ENCODE measurements around the gene GMEB2.

Gene GMEB2

DNA sequence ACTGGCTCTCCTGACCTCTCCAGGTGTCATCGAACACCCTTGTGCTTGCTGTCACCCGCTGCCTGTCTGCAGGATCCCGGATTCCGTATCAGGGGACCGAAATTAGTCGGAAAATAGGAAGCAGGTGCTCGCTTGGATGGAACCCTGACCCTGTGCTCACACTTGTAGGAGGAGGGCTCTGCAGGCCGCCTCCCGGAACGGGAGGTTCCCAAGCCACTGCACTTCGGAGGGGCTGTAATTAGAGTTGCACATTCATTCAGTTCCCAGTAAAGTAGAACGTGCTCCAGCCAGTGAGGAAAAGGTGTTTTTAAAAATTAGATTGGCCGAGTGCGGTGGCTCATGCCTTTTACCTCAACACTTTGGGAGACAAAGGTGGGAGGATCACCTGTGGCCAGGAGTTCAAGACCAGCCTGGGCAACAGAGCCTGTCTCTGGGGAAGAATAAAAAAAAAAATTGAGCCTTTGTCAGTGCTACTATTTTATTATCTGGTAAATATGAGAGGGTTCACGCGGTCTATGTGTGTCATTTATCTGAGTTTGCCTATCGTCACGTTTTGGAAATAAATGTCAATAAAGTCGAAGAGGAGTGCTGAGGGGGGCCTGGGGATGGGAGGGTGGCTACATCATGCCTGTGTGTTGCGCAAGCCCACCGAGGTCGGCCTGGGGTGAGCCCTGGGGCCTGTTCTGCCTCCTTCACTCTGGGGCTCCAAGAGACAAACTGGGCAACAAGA is 1.5 kb upstream of the GMEB2 start:
- TF ChIP-seq, protein P1, sequence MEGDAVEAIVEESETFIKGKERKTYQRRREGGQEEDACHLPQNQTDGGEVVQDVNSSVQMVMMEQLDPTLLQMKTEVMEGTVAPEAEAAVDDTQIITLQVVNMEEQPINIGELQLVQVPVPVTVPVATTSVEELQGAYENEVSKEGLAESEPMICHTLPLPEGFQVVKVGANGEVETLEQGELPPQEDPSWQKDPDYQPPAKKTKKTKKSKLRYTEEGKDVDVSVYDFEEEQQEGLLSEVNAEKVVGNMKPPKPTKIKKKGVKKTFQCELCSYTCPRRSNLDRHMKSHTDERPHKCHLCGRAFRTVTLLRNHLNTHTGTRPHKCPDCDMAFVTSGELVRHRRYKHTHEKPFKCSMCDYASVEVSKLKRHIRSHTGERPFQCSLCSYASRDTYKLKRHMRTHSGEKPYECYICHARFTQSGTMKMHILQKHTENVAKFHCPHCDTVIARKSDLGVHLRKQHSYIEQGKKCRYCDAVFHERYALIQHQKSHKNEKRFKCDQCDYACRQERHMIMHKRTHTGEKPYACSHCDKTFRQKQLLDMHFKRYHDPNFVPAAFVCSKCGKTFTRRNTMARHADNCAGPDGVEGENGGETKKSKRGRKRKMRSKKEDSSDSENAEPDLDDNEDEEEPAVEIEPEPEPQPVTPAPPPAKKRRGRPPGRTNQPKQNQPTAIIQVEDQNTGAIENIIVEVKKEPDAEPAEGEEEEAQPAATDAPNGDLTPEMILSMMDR (IDR thresholded peaks at IDR 0.05; ENCODE audit: extremely low read depth, missing control alignments), result no peak
- DNase-seq (ENCODE audit: low spot score), result peak; percentile 79

DNA sequence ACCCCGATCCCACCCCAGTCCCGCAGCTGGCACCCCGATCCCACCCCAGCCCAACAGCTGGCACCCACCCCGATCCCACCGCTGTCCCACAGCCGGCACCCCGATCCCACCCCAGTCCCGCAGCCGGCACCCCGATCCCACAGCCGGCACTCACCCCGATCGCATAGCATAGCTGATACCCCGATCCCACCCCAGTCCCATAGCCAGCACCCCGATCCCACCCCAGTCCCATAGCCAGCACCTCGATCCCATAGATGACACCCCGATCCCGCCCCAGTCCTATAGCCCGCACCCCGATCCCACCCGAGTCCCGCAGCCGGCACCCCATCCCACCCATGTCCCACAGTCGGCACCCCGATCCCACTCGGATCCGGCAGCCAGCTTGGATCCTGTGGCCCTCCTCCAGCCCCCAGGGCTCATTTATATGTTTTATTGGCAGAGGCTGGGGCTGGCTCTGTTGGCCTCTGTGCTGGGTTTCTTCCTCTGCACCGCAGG is 897 bp upstream of the GMEB2 start:
- no peak for DNase-seq (ENCODE audit: low spot score)

GRCh38 chr20:63627129-63627750 is 339 bp upstream of the GMEB2 start:
- TF ChIP-seq, protein P1 (IDR thresholded peaks at IDR 0.05; ENCODE audit: extremely low read depth, missing control alignments), result no peak
- peak; percentile 99 for DNase-seq (ENCODE audit: low spot score)

More for the DNA sequence above, 897 bp upstream of the GMEB2 start:
- TF ChIP-seq, protein P1 (IDR thresholded peaks at IDR 0.05; ENCODE audit: extremely low read depth, missing control alignments), result no peak

- TF ChIP-seq, protein P1 (IDR thresholded peaks at IDR 0.05; ENCODE audit: extremely low read depth, missing control alignments), result no peak
- peak; percentile 61 for DNase-seq (ENCODE audit: low spot score)
These were observed 1.0 kb downstream of the GMEB2 start for GRCh38 chr20:63625771-63626423.

- DNase-seq (ENCODE audit: low spot score), result no peak
- TF ChIP-seq, protein P1 (IDR thresholded peaks at IDR 0.05; ENCODE audit: extremely low read depth, missing control alignments), result no peak
These were observed 2.4 kb downstream of the GMEB2 start for GRCh38 chr20:63624486-63624885.

DNA sequence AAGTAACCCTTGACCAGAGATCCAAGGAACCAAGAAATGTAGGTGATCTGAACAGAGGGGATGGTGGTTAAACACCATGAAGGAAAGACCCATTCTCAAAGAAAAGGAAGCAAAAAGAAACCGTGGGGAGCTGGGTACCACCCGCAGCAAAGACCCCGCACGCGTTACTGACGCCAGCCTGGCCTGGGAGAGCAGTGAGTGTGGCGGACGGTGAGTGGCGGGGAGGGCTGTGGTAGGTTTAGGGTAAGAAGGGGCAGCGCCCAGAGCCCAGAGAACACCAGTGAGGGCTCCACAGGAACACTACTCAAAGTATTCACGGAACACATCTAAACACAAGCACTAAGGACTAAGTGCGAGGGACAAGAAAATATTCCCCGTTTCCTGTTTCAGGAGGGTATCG is 4.2 kb downstream of the GMEB2 start:
- no peak for DNase-seq (ENCODE audit: low spot score)
- TF ChIP-seq, protein P1 (IDR thresholded peaks at IDR 0.05; ENCODE audit: extremely low read depth, missing control alignments), result no peak

DNA sequence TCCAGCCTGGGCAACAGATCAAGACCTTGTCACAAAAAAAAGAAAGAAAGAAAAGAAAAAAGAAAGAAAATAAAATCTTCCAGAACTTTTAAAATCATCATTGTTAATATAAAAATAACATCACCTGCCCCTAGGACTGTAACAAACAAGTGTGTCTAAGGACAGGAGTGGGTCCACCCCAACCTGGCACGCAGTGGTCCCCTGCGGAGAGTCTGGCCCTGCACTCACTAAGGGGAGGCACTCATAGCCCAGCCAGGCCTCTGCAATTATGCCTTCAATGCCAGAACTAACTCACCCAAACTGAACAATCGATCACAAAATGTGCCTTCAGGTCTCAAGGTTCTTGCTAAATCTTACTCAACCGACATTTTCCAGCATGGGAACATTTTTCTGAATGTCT is 4.8 kb downstream of the GMEB2 start:
- TF ChIP-seq, protein P1 (IDR thresholded peaks at IDR 0.05; ENCODE audit: extremely low read depth, missing control alignments), result no peak
- no peak for DNase-seq (ENCODE audit: low spot score)

Data from GM20000 (cell line).